Measurements from ENCODE around the gene TBL1XR1. TPM values are rescaled to one million over a fixed set of nuclear protein-coding genes. Genes with fewer than 3 reads are reported as not detected.
A peak's percentile ranks its signal among the peaks of the same experiment; 100 is the strongest.

Gene TBL1XR1
- total and polyA plus RNA-seq, 7 experiments from 2014 or later, result 20.8 to 173 (median 107) TPM

- Mint-ChIP-seq H3K4me1 (peaks cover 29 to 80% (median 75%) of the 10 kb centered on the region in 7 donors), H3K4me3 (peak overlapping the region in 1 of 10 donors; percentile 8), H3K9me3 (peaks cover 0 to 3% (median 0%) of the 10 kb centered on the region in 11 donors), H3K27ac (peak overlapping the region in 3 of 9 donors; percentile 17 to 32 (median 26)), H3K27me3 (no peaks in the 10 kb centered on the region), H3K36me3 (peaks cover 0 to 23% (median 10%) of the 10 kb centered on the region in 5 donors)
- no peaks in the 10 kb centered on the region for H3K9me3 ChIP-seq (ENCODE audit: control insufficient read depth in 2 of 3, low read length in 3 of 3)
- peaks cover 8 to 10% of the 10 kb centered on the region in 2 donors for H3K4me1 ChIP-seq (ENCODE audit: control insufficient read depth in 2 of 2, insufficient read depth in 2 of 2, low read length in 2 of 2)
- no peaks in the 10 kb centered on the region for H3K36me3 ChIP-seq (ENCODE audit: control insufficient read depth in 2 of 3, insufficient read depth in 3 of 3, low read length in 3 of 3)
- intact Hi-C loops (cut with micrococcal nuclease), result no loop called here
- ATAC-seq (no peak), DNase-seq (no peak)
- H3K4me3 ChIP-seq (ENCODE audit: low read length), result no peak overlapping the region
- CTCF ChIA-PET, result interaction anchor here (0.6 kb wide), 1 partner anchor 206 kb away, joined by 3 read pairs; no protein-coding TSS in a partner anchor
- POLR2A ChIA-PET, result interaction anchor here (0.5 kb wide), 1 partner anchor 583 kb away, joined by 3 read pairs; no protein-coding TSS in a partner anchor
- no peaks in the 10 kb centered on the region for H3K27me3 ChIP-seq (ENCODE audit: control insufficient read depth in 2 of 2, insufficient read depth in 2 of 2, low read length in 2 of 2)
- H3K27ac ChIP-seq (ENCODE audit: low read depth, low read length), result no peak overlapping the region
Observed at GRCh38 chr3:177069514-177070329, 127.6 kb downstream of the TBL1XR1 start.

GRCh38 chr3:177068967-177069366 is 128.3 kb downstream of the TBL1XR1 start:
- ATAC-seq (no peak), DNase-seq (no peak)
- Mint-ChIP-seq H3K36me3 (peaks cover 0 to 21% (median 10%) of the 10 kb centered on the region in 5 donors), H3K9me3 (peaks cover 0 to 1% (median 0%) of the 10 kb centered on the region in 11 donors), H3K27me3 (no peaks in the 10 kb centered on the region), H3K27ac (peak overlapping the region in 4 of 9 donors; percentile 17 to 40 (median 29)), H3K4me3 (peak overlapping the region in 2 of 10 donors; percentile 8 to 27), H3K4me1 (peaks cover 26 to 77% (median 75%) of the 10 kb centered on the region in 7 donors)
- POLR2A ChIA-PET, result interaction anchor here (1.2 kb wide), 1 partner anchor 11 kb away, joined by 4 read pairs; no protein-coding TSS in a partner anchor
- H3K9me3 ChIP-seq (ENCODE audit: control insufficient read depth in 2 of 3, low read length in 3 of 3), result no peaks in the 10 kb centered on the region
- CTCF ChIA-PET, result no interaction called here
- H3K4me3 ChIP-seq (ENCODE audit: low read length), result no peak overlapping the region
- H3K27ac ChIP-seq (ENCODE audit: low read depth, low read length), result no peak overlapping the region
- H3K4me1 ChIP-seq (ENCODE audit: control insufficient read depth in 2 of 2, insufficient read depth in 2 of 2, low read length in 2 of 2), result peaks cover 8 to 10% of the 10 kb centered on the region in 2 donors
- no peaks in the 10 kb centered on the region for H3K36me3 ChIP-seq (ENCODE audit: control insufficient read depth in 2 of 3, insufficient read depth in 3 of 3, low read length in 3 of 3)
- no peaks in the 10 kb centered on the region for H3K27me3 ChIP-seq (ENCODE audit: control insufficient read depth in 2 of 2, insufficient read depth in 2 of 2, low read length in 2 of 2)
- intact Hi-C loops (cut with micrococcal nuclease), result no loop called here

GRCh38 chr3:177066068-177066467 is 131.2 kb downstream of the TBL1XR1 start:
- no peak for ATAC-seq

GRCh38 chr3:177065285-177066033 is 131.8 kb downstream of the TBL1XR1 start:
- no peak overlapping the region for H3K4me3 Mint-ChIP-seq
- ATAC-seq (no peak), DNase-seq (no peak)
- no peak overlapping the region for H3K4me3 ChIP-seq (ENCODE audit: low read length)
- no peaks in the 10 kb centered on the region for H3K27me3 Mint-ChIP-seq
- intact Hi-C loops (cut with micrococcal nuclease), result loop anchor here in 1 of 2 donors (2.0 kb wide), 1 partner anchor 15 kb away; no protein-coding TSS in a partner anchor
- H3K36me3 Mint-ChIP-seq, result peaks cover 0 to 15% (median 14%) of the 10 kb centered on the region in 5 donors
- H3K9me3 ChIP-seq (ENCODE audit: control insufficient read depth in 2 of 3, low read length in 3 of 3), result no peaks in the 10 kb centered on the region
- H3K27ac ChIP-seq (ENCODE audit: low read depth, low read length), result no peak overlapping the region
- H3K9me3 Mint-ChIP-seq, result peaks cover 0 to 1% (median 0%) of the 10 kb centered on the region in 11 donors
- no peaks in the 10 kb centered on the region for H3K36me3 ChIP-seq (ENCODE audit: control insufficient read depth in 2 of 3, insufficient read depth in 3 of 3, low read length in 3 of 3)
- H3K27me3 ChIP-seq (ENCODE audit: control insufficient read depth in 2 of 2, insufficient read depth in 2 of 2, low read length in 2 of 2), result no peaks in the 10 kb centered on the region
- peaks cover 22 to 87% (median 74%) of the 10 kb centered on the region in 7 donors for H3K4me1 Mint-ChIP-seq
- H3K4me1 ChIP-seq (ENCODE audit: control insufficient read depth in 2 of 2, insufficient read depth in 2 of 2, low read length in 2 of 2), result peaks cover 8 to 10% of the 10 kb centered on the region in 2 donors
- POLR2A ChIA-PET, result no interaction called here
- CTCF ChIA-PET, result no interaction called here
- H3K27ac Mint-ChIP-seq, result peak overlapping the region in 2 of 9 donors; percentile 28 to 61

More at GRCh38 chr3:177066068-177066467, 131.2 kb downstream of the TBL1XR1 start:
- H3K27me3 ChIP-seq (ENCODE audit: control insufficient read depth in 2 of 2, insufficient read depth in 2 of 2, low read length in 2 of 2), result no peaks in the 10 kb centered on the region
- H3K9me3 ChIP-seq (ENCODE audit: control insufficient read depth in 2 of 3, low read length in 3 of 3), result no peaks in the 10 kb centered on the region
- H3K4me3 ChIP-seq (ENCODE audit: low read length), result no peak overlapping the region
- no peak for DNase-seq
- H3K36me3 Mint-ChIP-seq, result peaks cover 0 to 14% (median 13%) of the 10 kb centered on the region in 5 donors
- ChIA-PET POLR2A (no interaction called here), CTCF (no interaction called here)
- peaks cover 0 to 1% (median 0%) of the 10 kb centered on the region in 11 donors for H3K9me3 Mint-ChIP-seq
- no peaks in the 10 kb centered on the region for H3K27me3 Mint-ChIP-seq
- H3K4me1 ChIP-seq (ENCODE audit: control insufficient read depth in 2 of 2, insufficient read depth in 2 of 2, low read length in 2 of 2), result peaks cover 8 to 10% of the 10 kb centered on the region in 2 donors
- H3K4me3 Mint-ChIP-seq, result peak overlapping the region in 3 of 10 donors; percentile 4 to 32 (median 4)
- no peak overlapping the region for H3K27ac ChIP-seq (ENCODE audit: low read depth, low read length)
- intact Hi-C loops (cut with micrococcal nuclease), result loop anchor here in 1 of 2 donors (2.0 kb wide), 1 partner anchor 15 kb away; no protein-coding TSS in a partner anchor
- H3K27ac Mint-ChIP-seq, result peak overlapping the region in 5 of 9 donors; percentile 0 to 61 (median 19)
- peaks cover 22 to 89% (median 75%) of the 10 kb centered on the region in 7 donors for H3K4me1 Mint-ChIP-seq
- no peaks in the 10 kb centered on the region for H3K36me3 ChIP-seq (ENCODE audit: control insufficient read depth in 2 of 3, insufficient read depth in 3 of 3, low read length in 3 of 3)

- Histone ChIP-seq H3K4me3 (ENCODE audit: low read length) (no peak overlapping the region), H3K9me3 (ENCODE audit: control insufficient read depth in 2 of 3, low read length in 3 of 3) (no peaks in the 10 kb centered on the region), H3K27ac (ENCODE audit: low read depth, low read length) (no peak overlapping the region), H3K27me3 (ENCODE audit: control insufficient read depth in 2 of 2, insufficient read depth in 2 of 2, low read length in 2 of 2) (no peaks in the 10 kb centered on the region), H3K4me1 (ENCODE audit: control insufficient read depth in 2 of 2, insufficient read depth in 2 of 2, low read length in 2 of 2) (peaks cover 15 to 16% of the 10 kb centered on the region in 2 donors), H3K36me3 (ENCODE audit: control insufficient read depth in 2 of 3, insufficient read depth in 3 of 3, low read length in 3 of 3) (no peaks in the 10 kb centered on the region)
- H3K4me1 Mint-ChIP-seq, result peaks cover 9 to 70% (median 44%) of the 10 kb centered on the region in 7 donors
- H3K36me3 Mint-ChIP-seq, result peaks cover 0 to 17% (median 14%) of the 10 kb centered on the region in 5 donors
- H3K4me3 Mint-ChIP-seq, result no peak overlapping the region
- H3K27ac Mint-ChIP-seq, result peak overlapping the region in 4 of 9 donors; percentile 3 to 51 (median 26)
- CTCF ChIA-PET, result no interaction called here
- no peaks in the 10 kb centered on the region for H3K9me3 Mint-ChIP-seq
- intact Hi-C loops (cut with micrococcal nuclease), result no loop called here
- DNase-seq, result no peak
- POLR2A ChIA-PET, result no interaction called here
- H3K27me3 Mint-ChIP-seq, result no peaks in the 10 kb centered on the region
- no peak for ATAC-seq
Observed at GRCh38 chr3:177062052-177062732, 135.1 kb downstream of the TBL1XR1 start.

GRCh38 chr3:177061369-177061768 is 135.9 kb downstream of the TBL1XR1 start:
- Mint-ChIP-seq H3K4me1 (peaks cover 7 to 61% (median 35%) of the 10 kb centered on the region in 7 donors), H3K27ac (no peak overlapping the region), H3K27me3 (no peaks in the 10 kb centered on the region), H3K4me3 (no peak overlapping the region), H3K9me3 (no peaks in the 10 kb centered on the region), H3K36me3 (peaks cover 0 to 16% (median 11%) of the 10 kb centered on the region in 5 donors)
- no peaks in the 10 kb centered on the region for H3K9me3 ChIP-seq (ENCODE audit: control insufficient read depth in 2 of 3, low read length in 3 of 3)
- H3K36me3 ChIP-seq (ENCODE audit: control insufficient read depth in 2 of 3, insufficient read depth in 3 of 3, low read length in 3 of 3), result no peaks in the 10 kb centered on the region
- CTCF ChIA-PET, result no interaction called here
- H3K4me3 ChIP-seq (ENCODE audit: low read length), result no peak overlapping the region
- intact Hi-C loops (cut with micrococcal nuclease), result loop anchor here in 1 of 2 donors (2.0 kb wide), 1 partner anchor 15 kb away; no protein-coding TSS in a partner anchor
- DNase-seq (no peak), ATAC-seq (no peak)
- POLR2A ChIA-PET, result no interaction called here
- peaks cover 10 to 20% of the 10 kb centered on the region in 2 donors for H3K4me1 ChIP-seq (ENCODE audit: control insufficient read depth in 2 of 2, insufficient read depth in 2 of 2, low read length in 2 of 2)
- H3K27ac ChIP-seq (ENCODE audit: low read depth, low read length), result no peak overlapping the region
- H3K27me3 ChIP-seq (ENCODE audit: control insufficient read depth in 2 of 2, insufficient read depth in 2 of 2, low read length in 2 of 2), result no peaks in the 10 kb centered on the region

Measured in naive thymus-derived CD4-positive, alpha-beta T cell (primary cell).